K562 (cell line): Measurements from ENCODE around the gene PRKACB. TPM values are rescaled to one million over a fixed set of nuclear protein-coding genes. Genes with fewer than 3 reads are reported as not detected.

Experiments used
- ATAC-seq: fragments of 200-7000 bp; cut with Tn5 transposase; 3 replicates; pipeline ENCODE4 v1.9.1; 2020; ENCODE audit warnings: moderate library complexity
- BruUV-seq: library from RNA; stranded (reverse); fragments of 400-500 nt; replicated peaks from 2 replicates; lab custom pipeline; 2021; lab: Mats Ljungman, UMichigan
- CTCF ChIA-PET: fragments of 300-600 bp; formaldehyde crosslinking; extraction: SDS; loops from one replicate; lab custom pipeline; 2021; ENCODE audit warnings: low intra/inter-chr PET ratio; lab: Yijun Ruan, JAX
- POLR2A ChIA-PET: fragments of 300-600, 350-650 bp; sonication (Branson Sonifier 250); formaldehyde crosslinking; extraction: SDS; loops from one replicate; lab custom pipeline; 2021; ENCODE audit warnings: antibody characterized with exemption, inconsistent platforms; lab: Yijun Ruan, JAX
- DNase-seq, 4 experiments: peaks; one replicate each; pipeline versions ENCODE4 v3.0.0 to v3.0.0-alpha.2; 2011 to 2018; ENCODE audit warnings: low spot score in 3 of 4, mixed read lengths in 3 of 4; ENCODE audit errors: extremely low read depth in 1 of 4
- FAIRE-seq: peaks from 2 replicates; lab custom pipeline; 2011; peaks lifted over from hg19 to GRCh38; lab: Jason Lieb, UNC
- H2AFZ ChIP-seq: 2 replicates; pipeline ENCODE4 v1.6.0; 2011; ENCODE audit warnings: low read depth, low read length, control low read depth, inconsistent platforms
- H3K27ac ChIP-seq: fragments of 200-600 bp; 3 replicates; pipeline ENCODE4 v1.8.0; 2011; ENCODE audit warnings: low read depth, mild to moderate bottlenecking, control low read depth, inconsistent platforms, low read length, moderate library complexity, mixed read lengths; ENCODE audit errors: extremely low read depth
- H3K27me3 ChIP-seq, 2 experiments: fragments of 300-600 bp in 1 of 2; 2 replicates in 1 of 2; 3 replicates in 1 of 2; pipeline versions ENCODE4 v1.6.0 to v1.8.0; 2011; ENCODE audit warnings: inconsistent platforms in 2 of 2, low read length in 2 of 2, mild to moderate bottlenecking in 1 of 2, mixed read lengths in 1 of 2, moderate library complexity in 1 of 2; ENCODE audit not compliant: control insufficient read depth in 2 of 2, insufficient read depth in 2 of 2
- H3K36me3 ChIP-seq: fragments of 300-600 bp; 3 replicates; pipeline ENCODE4 v1.8.0; 2011; ENCODE audit warnings: mild to moderate bottlenecking, low read length, inconsistent platforms; ENCODE audit not compliant: control insufficient read depth, insufficient read depth
- H3K4me1 ChIP-seq, 2 experiments: fragments of 200-600 bp in 1 of 2; replicated peaks in 1 of 2; 2 replicates in 1 of 2; 3 replicates in 1 of 2; pipeline versions ENCODE4 v1.5.1 to v1.8.0; 2011; ENCODE audit warnings: inconsistent platforms in 2 of 2, low read length in 2 of 2, mild to moderate bottlenecking in 1 of 2, mixed read lengths in 1 of 2, moderate library complexity in 1 of 2; ENCODE audit not compliant: control insufficient read depth in 2 of 2, insufficient read depth in 2 of 2
- H3K4me2 ChIP-seq: 2 replicates; pipeline ENCODE4 v1.6.1; 2011; ENCODE audit warnings: low read length, control low read depth, inconsistent platforms, mixed read lengths; ENCODE audit not compliant: insufficient read depth
- H3K4me3 ChIP-seq: fragments of 200-600 bp; sonication (generic), shearing (Covaris generic); 2 replicates; pipeline ENCODE4 v1.5.1; 2016; ENCODE audit warnings: control low read depth, inconsistent platforms
- H3K79me2 ChIP-seq: fragments of 200-600 bp; 3 replicates; pipeline ENCODE4 v1.8.0; 2011; ENCODE audit warnings: low read length, inconsistent platforms; ENCODE audit not compliant: control insufficient read depth, insufficient read depth
- H3K9ac ChIP-seq, 2 experiments: 2 replicates each; pipeline versions ENCODE4 v1.6.0 to v1.6.1; 2011; ENCODE audit warnings: low read depth in 2 of 2, low read length in 2 of 2, control low read depth in 1 of 2, inconsistent platforms in 1 of 2, mild to moderate bottlenecking in 1 of 2, mixed read lengths in 1 of 2; ENCODE audit not compliant: insufficient read depth in 1 of 2
- H3K9me1 ChIP-seq: one replicate; pipeline ENCODE4 v1.6.0; 2011; ENCODE audit warnings: inconsistent platforms, mild to moderate bottlenecking, low read length, moderate library complexity; ENCODE audit not compliant: control insufficient read depth, insufficient read depth
- H3K9me3 ChIP-seq: replicated peaks from 2 replicates; pipeline ENCODE4 v1.5.1; 2011; ENCODE audit warnings: low read depth, low read length, inconsistent platforms; ENCODE audit not compliant: control insufficient read depth, insufficient read depth
- H4K20me1 ChIP-seq: replicated peaks from 2 replicates; pipeline ENCODE4 v1.6.1; 2011; ENCODE audit warnings: low read length, inconsistent platforms, mixed read lengths; ENCODE audit not compliant: control insufficient read depth, insufficient read depth
- ARID2 ChIP-seq: fragments of 450-650 bp; IDR thresholded peaks from 2 replicates; pipeline ENCODE4 v1.6.1; 2017; ENCODE audit warnings: antibody characterized with exemption, mild to moderate bottlenecking
- ATF7 ChIP-seq: fragments of 450-650 bp; IDR thresholded peaks from 2 replicates; pipeline ENCODE4 v1.7.1; 2014; ENCODE audit warnings: mild to moderate bottlenecking, moderate library complexity
- CBFB ChIP-seq: sonication (generic); formaldehyde crosslinking; IDR thresholded peaks from 2 replicates; pipeline ENCODE4 v1.4.0; 2020; ENCODE audit warnings: mild to moderate bottlenecking, missing genetic modification reagents
- CC2D1A ChIP-seq: fragments of 450-650 bp; IDR thresholded peaks from 2 replicates; pipeline ENCODE4 v1.6.1; 2017; ENCODE audit warnings: mild to moderate bottlenecking
- CHAMP1 ChIP-seq: fragments of 450-650 bp; IDR thresholded peaks from 2 replicates; pipeline ENCODE4 v1.6.1; 2016; ENCODE audit warnings: mild to moderate bottlenecking
- CTCF ChIP-seq, 3 experiments: IDR thresholded peaks in 2 of 3; conservative IDR thresholded peaks in 1 of 3; 2 replicates each; pipeline ENCODE4 v1.5.1; 2011 to 2012; ENCODE audit warnings: low read length in 3 of 3, mild to moderate bottlenecking in 3 of 3, control low read depth in 2 of 3, improper control_type of control experiment in 1 of 3, inconsistent platforms in 1 of 3, low read depth in 1 of 3, mixed read lengths in 1 of 3, moderate library complexity in 1 of 3; ENCODE audit not compliant: insufficient read depth in 2 of 3
- DEAF1 ChIP-seq: fragments of 450-650 bp; formaldehyde crosslinking; IDR thresholded peaks from 2 replicates; pipeline ENCODE4 v1.4.0; 2020; ENCODE audit warnings: mild to moderate bottlenecking, moderate library complexity
- GABPA ChIP-seq: fragments of 200-800 bp; sonication (Bioruptor generic); conservative IDR thresholded peaks from 2 replicates; pipeline ENCODE4 v1.6.1; 2016; ENCODE audit warnings: low read depth, missing genetic modification characterization, missing compliant biosample characterization
- IRF9 ChIP-seq: fragments of 450-650 bp; IDR thresholded peaks from 2 replicates; pipeline ENCODE4 v1.6.1; 2016; ENCODE audit warnings: missing biosample characterization, missing genetic modification characterization
- RAD21 ChIP-seq, 2 experiments: fragments of 250-450 bp in 1 of 2; fragments of 450-650 bp in 1 of 2; sonication (Bioruptor Pico) in 1 of 2; formaldehyde crosslinking in 1 of 2; IDR thresholded peaks in 1 of 2; conservative IDR thresholded peaks in 1 of 2; 2 replicates each; pipeline versions ENCODE4 v1.4.0 to v1.8.0; 2020 to 2022; ENCODE audit warnings: mild to moderate bottlenecking in 2 of 2, moderate library complexity in 1 of 2
- RBM22 ChIP-seq: fragments of 200-400 bp; formaldehyde crosslinking; IDR thresholded peaks from 2 replicates; pipeline ENCODE4 v1.6.1; 2018; ENCODE audit warnings: low read length, low read depth; ENCODE audit not compliant: poor library complexity, severe bottlenecking
- SMC3 ChIP-seq: conservative IDR thresholded peaks from 2 replicates; pipeline ENCODE4 v1.6.1; 2011; ENCODE audit warnings: low read depth, low read length, improper control_type of control experiment; ENCODE audit not compliant: insufficient read depth
- SNIP1 ChIP-seq: fragments of 450-650 bp; IDR thresholded peaks from 2 replicates; pipeline ENCODE4 v1.7.1; 2017; ENCODE audit warnings: low read depth, mild to moderate bottlenecking
- ZNF347 ChIP-seq: fragments of 450-650 bp; formaldehyde crosslinking; IDR thresholded peaks from 2 replicates; pipeline ENCODE4 v1.4.0; 2020; ENCODE audit warnings: low read depth, mild to moderate bottlenecking, moderate library complexity
- WGBS: fragments of 100-300 bp; shearing (Covaris generic); methylation state at CpG from one replicate; pipeline ENCODE4 v1.1.6; 2016; ENCODE audit warnings: low coverage, mixed read lengths; ENCODE audit not compliant: insufficient coverage; ENCODE audit errors: missing lambda C conversion rate; 5-methylcytosine and 5-hydroxymethylcytosine counted together
- in situ Hi-C: fragments of 300-500 bp; cut with MboI; formaldehyde crosslinking; loops from 4 replicates; pipeline ENCODE4 v1.15.0; 2018; ENCODE audit warnings: inconsistent platforms, mixed read lengths
- intact Hi-C: fragments of 100-400 bp; cut with micrococcal nuclease; formaldehyde crosslinking; loops from 2 replicates; pipeline ENCODE4 v1.14.2; 2022
- polyA plus RNA-seq, 8 experiments: library from polyadenylated mRNA; depleted of rRNA in 4 of 8; stranded (reverse) in 5 of 8; unstranded in 3 of 8; fragments of >200 nt; fragmentation: Nextera tagmentation in 2 of 8; fragmentation: Illumina TruSeq in 1 of 8; extraction: Ambion mirVana in 2 of 8; extraction: Trizol in 1 of 8; gene quantifications; 2 replicates each; pipeline versions ENCODE4 v1.2.1 to v1.2.3, GENCODE V29; 2011 to 2014; ENCODE audit warnings: inconsistent platforms in 1 of 8, missing spikeins in 1 of 8
- total RNA-seq, 7 experiments: library from RNA; depleted of rRNA in 6 of 7; stranded (reverse); fragments of >200 nt in 6 of 7; fragmentation: Illumina TruSeq in 2 of 7; extraction: Trizol in 2 of 7; gene quantifications; 2 replicates each; pipeline versions ENCODE4 v1.2.1 to v1.2.3, GENCODE V29; 2011 to 2021; ENCODE audit warnings: low replicate concordance in 1 of 7

PRKACB gene
- total and polyA plus RNA-seq, 9 of the 15 experiments (the other 6 are each of a cell fraction or from before 2014, with no cell fraction given) = 1.1 to 5.2 (median 2.8) TPM

GRCh38 chr1:84122780-84123382 is 21.2 kb upstream of the PRKACB start:
- no TSS peak for BruUV-seq
- peaks cover 0 to 4% of the 10 kb centered on the region in 2 experiments; a peak in 2 of 5 replicates for H3K4me1 ChIP-seq
- 6% methylated on average over 2 of the region's 2 CpGs for WGBS
- H3K27me3 ChIP-seq = no peaks in the 10 kb centered on the region
- ChIA-PET POLR2A (no interaction called here), CTCF (interaction anchor here (1.2 to 4.8 kb wide), 3 partner anchors 192 to 630 kb away, joined by 3 to 43 read pairs (median 23); no protein-coding TSS in a partner anchor)
- in situ Hi-C loops = loop anchor here (10.0 kb wide), 1 partner anchor 198 kb away; no protein-coding TSS in a partner anchor
- no peak overlapping the region for H3K4me3 ChIP-seq
- H3K4me2 ChIP-seq = no peak overlapping the region
- intact Hi-C loops = loop anchor here (1.0 to 5.0 kb wide), 5 partner anchors 46 to 310 kb away; partner anchors contain the start of gene TTLL7
- no peaks in the 10 kb centered on the region for H4K20me1 ChIP-seq
- FAIRE-seq (peak; percentile 69), ATAC-seq (peak; percentile 95), DNase-seq (peak; percentile 16 to 71 (median 31))
- H3K9me1 ChIP-seq = no peaks in the 10 kb centered on the region
- H3K9me3 ChIP-seq = no peaks in the 10 kb centered on the region
- H2AFZ ChIP-seq = no peak overlapping the region
- no peak overlapping the region for H3K27ac ChIP-seq
- no peaks in the 10 kb centered on the region for H3K36me3 ChIP-seq
- no peaks in the 10 kb centered on the region for H3K79me2 ChIP-seq
- no peak overlapping the region for H3K9ac ChIP-seq
- TF ChIP-seq CC2D1A = peak; percentile 33; the same call in 1 of the 2 replicates
- peak; percentile 65 to 85 (median 65) for TF ChIP-seq CTCF (IDR thresholded peaks at IDR 0.05 in 2 of 3, conservative IDR thresholded peaks at IDR 0.05 in 1 of 3; ENCODE audit: insufficient read depth in 2 of 3, low read depth in 1 of 3, low read length in 3 of 3)
- peak; percentile 37; the same call in 1 of the 2 replicates for TF ChIP-seq CHAMP1
- TF ChIP-seq ARID2 = 0 out of 2 replicates have a peak, but pooled peaks have one; percentile 27
- no peak for TF ChIP-seq RBM22
- TF ChIP-seq IRF9 = no peak
- TF ChIP-seq DEAF1 (CRISPR knock-in tag) = peak; percentile 78
- TF ChIP-seq CBFB = no peak
- TF ChIP-seq SMC3 = peak; percentile 75
- TF ChIP-seq RAD21 (CRISPR knock-in tag; conservative IDR thresholded peaks at IDR 0.05 in 1 of 2, IDR thresholded peaks at IDR 0.05 in 1 of 2) = peak; percentile 93 to 95
- no peak for TF ChIP-seq SNIP1
- TF ChIP-seq GABPA (tag) = no peak
- TF ChIP-seq ATF7 = 0 out of 2 replicates have a peak, but pooled peaks have one; percentile 12
- TF ChIP-seq ZNF347 (CRISPR knock-in tag) = no peak
